A549 treated with Mapracorat at 1 μM for 4 hours (cell line): ENCODE data around the gene MCTP1. TPM values are rescaled to one million over a fixed set of nuclear protein-coding genes. Genes with fewer than 3 reads are reported as not detected.

ENCODE experiments used
- total RNA-seq: library from RNA; stranded (reverse); fragments of 200-300 nt; extraction: Qiagen RNA extraction; gene quantifications from 5 replicates; pipeline ENCODE4 v1.2.3, GENCODE V29; 2022

Gene MCTP1
- 8.5 to 10.9 TPM (median 9.4 TPM) in 5 replicates for total RNA-seq

DNA sequence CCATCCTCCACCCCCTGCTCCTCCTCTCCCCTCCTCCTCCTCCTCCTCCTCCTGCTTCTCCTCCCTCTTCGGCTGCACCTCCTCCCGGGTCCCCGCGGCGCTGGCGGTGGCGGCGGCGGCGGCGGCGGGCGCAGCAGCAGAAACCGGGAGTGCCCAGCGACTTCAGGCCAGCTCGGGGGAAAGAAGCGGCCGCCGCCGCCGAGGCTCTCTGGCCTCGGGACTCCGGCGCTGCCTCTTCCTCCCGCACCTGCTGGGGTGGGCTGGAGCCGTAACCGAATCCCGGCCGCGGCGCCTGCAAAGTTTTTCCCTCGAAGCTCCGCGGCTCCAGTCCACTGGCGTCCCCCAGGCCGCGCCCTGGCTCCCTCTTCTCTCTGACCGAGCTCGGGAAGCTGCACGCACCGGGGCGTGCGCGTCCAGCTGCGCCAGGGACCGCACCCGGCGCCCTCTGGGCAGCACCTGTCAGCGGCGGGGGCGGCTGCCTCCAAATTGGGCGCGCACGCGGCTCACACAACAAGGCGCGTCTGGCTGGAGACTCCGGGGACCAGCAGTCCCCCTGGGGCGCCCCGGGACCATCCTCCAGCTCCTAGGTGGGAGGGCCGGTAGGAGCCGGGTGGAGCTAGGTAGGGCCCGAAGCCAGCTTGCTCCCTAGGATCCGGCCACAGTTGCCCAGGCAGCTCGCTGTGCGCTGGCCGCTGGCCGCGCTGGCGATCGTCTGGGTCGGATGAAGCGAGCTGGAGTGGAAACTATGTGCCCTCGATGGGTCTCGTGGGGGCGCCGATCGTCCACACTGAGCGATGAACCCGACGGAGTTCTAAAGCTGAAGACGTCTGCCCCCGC lies at the start of gene MCTP1:
TSS of gene MCTP1 (minus strand) at position 523 of the 837 bp plus-strand sequence.

Other genes with a start within 250 kb of the MCTP1 start
- not detected in 5 replicates for gene FAM81B, start 106.3 kb upstream of the MCTP1 start, total RNA-seq